Endodermal cell (in vitro differentiated cells): ENCODE measurements around the gene ABCC1. TPM values are rescaled to one million over a fixed set of nuclear protein-coding genes. Genes with fewer than 3 reads are reported as not detected.

Source experiments
- DNase-seq: peaks from one replicate; pipeline ENCODE4 v3.0.0-alpha.2; 2017
- H3K27ac ChIP-seq: 2 replicates; pipeline ENCODE4 v1.5.1; 2013; ENCODE audit warnings: mild to moderate bottlenecking, low read depth, low read length, moderate library complexity
- H3K27me3 ChIP-seq: 2 replicates; pipeline ENCODE4 v1.6.1; 2013; ENCODE audit warnings: mild to moderate bottlenecking, low read length, moderate library complexity; ENCODE audit not compliant: insufficient read depth, control insufficient read depth, poor library complexity, severe bottlenecking
- H3K36me3 ChIP-seq: 2 replicates; pipeline ENCODE4 v1.7.0; 2013; ENCODE audit warnings: mild to moderate bottlenecking, low read length, moderate library complexity; ENCODE audit not compliant: control insufficient read depth, insufficient read depth
- H3K4me1 ChIP-seq: one replicate; pipeline ENCODE4 v1.7.0; 2013; ENCODE audit warnings: low read length; ENCODE audit not compliant: control insufficient read depth, insufficient read depth
- H3K4me3 ChIP-seq: 2 replicates; pipeline ENCODE4 v1.5.1; 2013; ENCODE audit warnings: mild to moderate bottlenecking, low read length, moderate library complexity
- H3K9ac ChIP-seq: 2 replicates; pipeline ENCODE4 v1.6.1; 2013; ENCODE audit warnings: mild to moderate bottlenecking, low read length, moderate library complexity; ENCODE audit not compliant: poor library complexity, severe bottlenecking; ENCODE audit errors: extremely low read depth
- H3K9me3 ChIP-seq: 2 replicates; pipeline ENCODE4 v1.6.1; 2013; ENCODE audit warnings: mild to moderate bottlenecking, low read length, moderate library complexity; ENCODE audit not compliant: control insufficient read depth
- H3K27ac Mint-ChIP-seq: 2 replicates; pipeline ENCODE4 v1.8.0; 2020; ENCODE audit warnings: mixed read lengths
- H3K27me3 Mint-ChIP-seq: 2 replicates; pipeline ENCODE4 v1.8.0; 2021; ENCODE audit warnings: mild to moderate bottlenecking, mixed read lengths; ENCODE audit not compliant: insufficient read depth
- H3K36me3 Mint-ChIP-seq: 2 replicates; pipeline ENCODE4 v1.8.0; 2020; ENCODE audit warnings: low read depth, mixed read lengths
- H3K4me1 Mint-ChIP-seq: 2 replicates; pipeline ENCODE4 v1.8.0; 2020; ENCODE audit warnings: mixed read lengths
- H3K4me3 Mint-ChIP-seq: 2 replicates; pipeline ENCODE4 v1.8.0; 2020; ENCODE audit warnings: mild to moderate bottlenecking, moderate library complexity, mixed read lengths
- H3K9me3 Mint-ChIP-seq: 2 replicates; pipeline ENCODE4 v1.8.0; 2020; ENCODE audit warnings: mild to moderate bottlenecking, mixed read lengths
- WGBS, 2 experiments: methylation state at CpG; one replicate each; pipeline versions ENCODE4 v1.1.5 to v1.1.7; 2013; ENCODE audit warnings: missing lambda C conversion rate in 2 of 2, mixed read lengths in 1 of 2; ENCODE audit not compliant: insufficient coverage in 1 of 2, insufficient read length in 1 of 2; 5-methylcytosine and 5-hydroxymethylcytosine counted together
- total RNA-seq, 2 donors: library from RNA; stranded (reverse); fragmentation: NEBNext Ultra II Directional in 1 of 2; extraction: Animal tissue kit (Norgen Biotek cat#: 25700) in 1 of 2; gene quantifications; 2 replicates in 1 of 2; 3 replicates in 1 of 2; pipeline ENCODE4 v1.2.1, GENCODE V29; 2021
- TF ChIP-seq, protein P1 (sequence below): fragments of 200-600 bp; sonication (generic); conservative IDR thresholded peaks from 2 replicates; pipeline ENCODE4 v1.5.0; 2021; ENCODE audit warnings: antibody characterized with exemption, mild to moderate bottlenecking

Gene ABCC1
- total RNA-seq, 2 donors from 2014 or later, result 47.1 to 51.2 TPM

DNA sequence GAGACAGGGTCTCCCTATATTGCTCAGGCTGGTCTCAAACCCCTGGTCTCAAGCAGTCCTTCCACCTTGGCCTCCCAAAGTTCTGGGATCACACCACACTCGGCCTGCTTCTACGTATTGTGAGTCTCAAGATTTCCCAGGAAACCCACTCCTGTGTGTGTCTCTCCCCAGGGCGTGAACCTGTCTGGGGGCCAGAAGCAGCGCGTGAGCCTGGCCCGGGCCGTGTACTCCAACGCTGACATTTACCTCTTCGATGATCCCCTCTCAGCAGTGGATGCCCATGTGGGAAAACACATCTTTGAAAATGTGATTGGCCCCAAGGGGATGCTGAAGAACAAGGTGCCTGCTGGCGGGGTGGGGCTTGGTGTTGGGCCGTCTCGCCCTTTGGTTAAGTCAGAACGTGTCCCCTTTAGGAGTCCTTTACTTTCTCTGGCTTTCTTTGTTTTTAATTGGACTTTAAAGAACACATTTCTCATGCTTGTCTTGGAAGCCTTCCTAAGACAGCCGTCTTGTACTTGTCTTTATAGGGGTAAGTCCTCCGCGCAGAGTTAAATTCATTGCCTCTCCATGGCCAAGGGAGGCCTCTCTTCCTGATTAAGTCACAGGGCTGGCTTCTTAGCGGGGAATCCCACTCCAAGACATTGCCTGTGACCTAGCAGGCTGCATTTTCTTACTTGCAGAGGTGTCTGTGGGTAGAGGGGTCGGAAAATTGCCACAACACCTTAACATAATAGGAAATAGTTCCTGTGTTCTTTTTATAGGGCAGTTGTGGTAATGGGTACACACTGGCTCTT is 137.4 kb downstream of the ABCC1 start:
- TF ChIP-seq, protein P1, sequence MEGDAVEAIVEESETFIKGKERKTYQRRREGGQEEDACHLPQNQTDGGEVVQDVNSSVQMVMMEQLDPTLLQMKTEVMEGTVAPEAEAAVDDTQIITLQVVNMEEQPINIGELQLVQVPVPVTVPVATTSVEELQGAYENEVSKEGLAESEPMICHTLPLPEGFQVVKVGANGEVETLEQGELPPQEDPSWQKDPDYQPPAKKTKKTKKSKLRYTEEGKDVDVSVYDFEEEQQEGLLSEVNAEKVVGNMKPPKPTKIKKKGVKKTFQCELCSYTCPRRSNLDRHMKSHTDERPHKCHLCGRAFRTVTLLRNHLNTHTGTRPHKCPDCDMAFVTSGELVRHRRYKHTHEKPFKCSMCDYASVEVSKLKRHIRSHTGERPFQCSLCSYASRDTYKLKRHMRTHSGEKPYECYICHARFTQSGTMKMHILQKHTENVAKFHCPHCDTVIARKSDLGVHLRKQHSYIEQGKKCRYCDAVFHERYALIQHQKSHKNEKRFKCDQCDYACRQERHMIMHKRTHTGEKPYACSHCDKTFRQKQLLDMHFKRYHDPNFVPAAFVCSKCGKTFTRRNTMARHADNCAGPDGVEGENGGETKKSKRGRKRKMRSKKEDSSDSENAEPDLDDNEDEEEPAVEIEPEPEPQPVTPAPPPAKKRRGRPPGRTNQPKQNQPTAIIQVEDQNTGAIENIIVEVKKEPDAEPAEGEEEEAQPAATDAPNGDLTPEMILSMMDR, result no peak
- DNase-seq, result no peak
- H3K27ac Mint-ChIP-seq, result no peak overlapping the region
- H3K27me3 Mint-ChIP-seq, result no peaks in the 10 kb centered on the region
- no peak overlapping the region for H3K4me3 ChIP-seq
- H3K4me1 ChIP-seq, result no peaks in the 10 kb centered on the region
- H3K4me1 Mint-ChIP-seq, result no peaks in the 10 kb centered on the region
- H3K27me3 ChIP-seq, result no peaks in the 10 kb centered on the region
- H3K36me3 Mint-ChIP-seq, result peaks cover 66% of the 10 kb centered on the region
- H3K27ac ChIP-seq, result no peak overlapping the region
- no peak overlapping the region for H3K9ac ChIP-seq
- no peak overlapping the region for H3K4me3 Mint-ChIP-seq
- H3K9me3 Mint-ChIP-seq, result peaks cover 17% of the 10 kb centered on the region
- peaks cover 16% of the 10 kb centered on the region for H3K9me3 ChIP-seq
- WGBS, 2 experiments, result 96% methylated on average over 14 to 17 of the region's 18 CpGs
- peaks cover 46% of the 10 kb centered on the region for H3K36me3 ChIP-seq

DNA sequence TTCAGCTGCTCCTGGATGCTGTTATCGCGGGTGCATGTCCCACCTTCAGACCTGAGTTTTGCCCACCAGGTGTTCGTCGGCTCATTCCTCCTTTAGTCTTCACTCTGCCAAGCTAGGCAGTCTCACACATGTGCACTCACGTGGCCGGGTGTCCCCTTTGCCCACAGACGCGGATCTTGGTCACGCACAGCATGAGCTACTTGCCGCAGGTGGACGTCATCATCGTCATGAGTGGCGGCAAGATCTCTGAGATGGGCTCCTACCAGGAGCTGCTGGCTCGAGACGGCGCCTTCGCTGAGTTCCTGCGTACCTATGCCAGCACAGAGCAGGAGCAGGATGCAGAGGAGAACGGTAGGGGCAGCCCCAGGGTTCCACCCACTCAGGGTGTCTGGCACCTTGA is 140.8 kb downstream of the ABCC1 start:
- WGBS, 2 experiments, result 92 to 94% methylated on average over 15 to 19 of the region's 19 CpGs
- H3K27me3 Mint-ChIP-seq, result no peaks in the 10 kb centered on the region

DNA sequence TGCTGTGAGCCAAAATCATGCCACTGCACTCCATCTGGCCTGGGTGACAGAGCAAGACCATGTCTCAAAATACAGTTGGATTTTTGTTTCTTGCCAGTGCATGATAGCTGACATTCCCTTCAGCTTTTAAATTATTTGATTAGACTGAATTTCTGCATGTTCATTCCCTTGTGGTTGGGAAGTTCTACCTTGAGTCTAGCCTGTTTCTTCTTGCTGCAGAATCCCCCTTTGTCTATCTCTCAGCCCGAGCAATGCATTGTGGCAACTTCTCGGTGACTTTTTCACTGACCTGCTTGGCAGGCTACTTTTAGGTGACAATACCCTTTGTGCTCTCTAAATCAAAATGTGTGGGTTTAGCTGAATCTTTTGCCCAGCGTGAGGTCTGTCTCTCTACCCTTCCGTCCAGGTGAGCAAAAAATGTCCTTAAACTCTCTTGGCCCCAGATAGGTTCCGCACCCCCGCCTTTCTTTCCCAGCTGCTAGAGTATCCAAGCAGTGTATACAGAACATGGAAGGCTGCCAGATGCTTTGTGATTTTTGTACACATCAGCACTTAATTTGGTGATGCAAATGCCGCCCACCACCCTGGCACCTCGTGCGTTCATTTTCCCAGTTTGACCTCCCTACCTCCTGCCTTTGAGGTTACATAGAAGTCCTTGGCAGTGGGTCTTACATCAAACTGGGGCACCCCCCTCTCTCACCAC is 143.7 kb downstream of the ABCC1 start:
- Mint-ChIP-seq H3K4me3 (no peak overlapping the region), H3K4me1 (peaks cover 7% of the 10 kb centered on the region), H3K27me3 (no peaks in the 10 kb centered on the region), H3K9me3 (no peaks in the 10 kb centered on the region), H3K36me3 (peaks cover 46% of the 10 kb centered on the region), H3K27ac (no peak overlapping the region)
- Histone ChIP-seq H3K4me3 (no peak overlapping the region), H3K9me3 (no peaks in the 10 kb centered on the region), H3K27me3 (no peaks in the 10 kb centered on the region), H3K27ac (no peak overlapping the region), H3K4me1 (no peaks in the 10 kb centered on the region), H3K9ac (no peak overlapping the region), H3K36me3 (peaks cover 11% of the 10 kb centered on the region)
- TF ChIP-seq, protein P1, result no peak
- 85 to 87% methylated on average over 9 of the region's 9 CpGs for WGBS, 2 experiments
- no peak for DNase-seq

More for the DNA sequence above, 140.8 kb downstream of the ABCC1 start:
- H3K4me3 Mint-ChIP-seq, result no peak overlapping the region
- Histone ChIP-seq H3K9me3 (no peaks in the 10 kb centered on the region), H3K36me3 (peaks cover 19% of the 10 kb centered on the region), H3K9ac (no peak overlapping the region), H3K4me3 (no peak overlapping the region), H3K27ac (no peak overlapping the region), H3K27me3 (no peaks in the 10 kb centered on the region), H3K4me1 (no peaks in the 10 kb centered on the region)
- DNase-seq, result no peak
- H3K4me1 Mint-ChIP-seq, result no peaks in the 10 kb centered on the region
- H3K9me3 Mint-ChIP-seq, result no peaks in the 10 kb centered on the region
- no peak overlapping the region for H3K27ac Mint-ChIP-seq
- TF ChIP-seq, protein P1, result no peak
- peaks cover 53% of the 10 kb centered on the region for H3K36me3 Mint-ChIP-seq
